GM12801 (cell line): Measurements from ENCODE around the gene PEX16.

Source experiments
- CTCF ChIP-seq: IDR thresholded peaks from one replicate; pipeline ENCODE4 v1.5.1; 2011; ENCODE audit warnings: control low read depth; ENCODE audit not compliant: insufficient read length; ENCODE audit errors: extremely low read depth

Gene PEX16

GRCh38 chr11:45906096-45906682 is 11.5 kb downstream of the PEX16 start:
- TF ChIP-seq CTCF, result no peak

- TF ChIP-seq CTCF, result no peak
Observed at GRCh38 chr11:45905095-45905494, 12.6 kb downstream of the PEX16 start.

- TF ChIP-seq CTCF, result no peak
Observed at GRCh38 chr11:45904309-45904915, 13.3 kb downstream of the PEX16 start.

GRCh38 chr11:45902452-45903380 is 15.0 kb downstream of the PEX16 start:
- no peak for TF ChIP-seq CTCF

GRCh38 chr11:45901626-45902025 is 16.1 kb downstream of the PEX16 start:
- TF ChIP-seq CTCF, result no peak

- no peak for TF ChIP-seq CTCF
Observed at GRCh38 chr11:45900916-45901617, 16.6 kb downstream of the PEX16 start.
